Panc1 (cell line): ENCODE measurements around the gene KDM2A. TPM values are rescaled to one million over a fixed set of nuclear protein-coding genes. Genes with fewer than 3 reads are reported as not detected.

Experiments
- ATAC-seq: fragments of 200-7000 bp; cut with Tn5 transposase; 2 replicates; pipeline ENCODE4 v1.9.1; 2020; ENCODE audit warnings: mild to moderate bottlenecking, moderate library complexity
- BruUV-seq: library from RNA; stranded (reverse); fragments of 400-500 nt; replicated peaks from 2 replicates; lab custom pipeline; 2021; lab: Mats Ljungman, UMichigan
- CTCF ChIA-PET: fragments of 300-600 bp; sonication (Branson Sonifier 250); formaldehyde crosslinking; loops from one replicate; lab custom pipeline; 2022; ENCODE audit warnings: antibody characterized with exemption; lab: Charles Lee
- POLR2A ChIA-PET: fragments of 300-600 bp; sonication (Branson Sonifier 250); formaldehyde crosslinking; loops from one replicate; lab custom pipeline; 2022; ENCODE audit warnings: antibody characterized with exemption; lab: Charles Lee
- DNase-seq: peaks from one replicate; pipeline ENCODE4 v3.0.0-alpha.2; 2010; ENCODE audit warnings: low read depth, low spot score
- H3K27ac ChIP-seq: 2 replicates; pipeline ENCODE4 v1.5.1; 2011; ENCODE audit warnings: mild to moderate bottlenecking, low read length, inconsistent platforms
- H3K27me3 ChIP-seq: fragments of 200-500 bp; sonication (Bioruptor generic); 2 replicates; pipeline ENCODE4 v1.6.0; 2014; ENCODE audit warnings: low read length, inconsistent platforms; ENCODE audit not compliant: control insufficient read depth, insufficient read depth
- H3K36me3 ChIP-seq: fragments of 200-500 bp; sonication (Bioruptor generic); 2 replicates; pipeline ENCODE4 v1.5.1; 2014; ENCODE audit warnings: inconsistent platforms, mild to moderate bottlenecking, low read length, moderate library complexity; ENCODE audit not compliant: control insufficient read depth, insufficient read depth
- H3K4me1 ChIP-seq: 2 replicates; pipeline ENCODE4 v1.5.1; 2011; ENCODE audit warnings: inconsistent platforms, mild to moderate bottlenecking, low read length, moderate library complexity; ENCODE audit not compliant: control insufficient read depth, insufficient read depth
- H3K4me3 ChIP-seq, 2 experiments: 2 replicates each; pipeline ENCODE4 v1.5.1; 2011 to 2012; ENCODE audit warnings: low read depth in 2 of 2, low read length in 2 of 2, mild to moderate bottlenecking in 2 of 2, inconsistent platforms in 1 of 2, moderate library complexity in 1 of 2
- H3K9me3 ChIP-seq: fragments of 200-500 bp; sonication (Bioruptor generic); 2 replicates; pipeline ENCODE4 v1.5.1; 2014; ENCODE audit warnings: low read depth, mild to moderate bottlenecking, inconsistent platforms, low read length, moderate library complexity; ENCODE audit not compliant: control insufficient read depth, insufficient read depth
- POLR2AphosphoS5 ChIP-seq: IDR thresholded peaks from 2 replicates; pipeline ENCODE4 v1.6.1; 2012; ENCODE audit warnings: mild to moderate bottlenecking, low read depth, low read length, moderate library complexity
- SIN3A ChIP-seq: IDR thresholded peaks from 2 replicates; pipeline ENCODE4 v1.6.1; 2012; ENCODE audit warnings: low read depth, mild to moderate bottlenecking, low read length, moderate library complexity, borderline replicate concordance; ENCODE audit not compliant: insufficient read depth
- TCF7L2 ChIP-seq: IDR thresholded peaks from 2 replicates; pipeline ENCODE4 v1.6.1; 2011; ENCODE audit warnings: mild to moderate bottlenecking, low read depth, low read length, inconsistent platforms
- in situ Hi-C: cut with HindIII; loops from 2 replicates; pipeline ENCODE4 v1.10.0; 2016; ENCODE audit warnings: low sequenced_read_pairs, low pct_unique_long_range_greater_than_20kb
- intact Hi-C: fragments of 100-400 bp; cut with micrococcal nuclease; formaldehyde crosslinking; loops from one replicate; pipeline ENCODE4 v1.10.0; 2022; ENCODE audit not compliant: unreplicated experiment
- total RNA-seq: library from RNA; stranded (reverse); gene quantifications from one replicate; pipeline ENCODE4 v1.2.1, GENCODE V29; 2021; ENCODE audit not compliant: unreplicated experiment
- TF ChIP-seq, protein P1 (sequence below): fragments of 450-650 bp; IDR thresholded peaks from 2 replicates; pipeline ENCODE4 v1.5.1; 2017; ENCODE audit warnings: mild to moderate bottlenecking
- TF ChIP-seq, protein P2 (sequence below), 2 experiments: IDR thresholded peaks; 2 replicates each; pipeline ENCODE4 v1.6.1; 2011 to 2012; ENCODE audit warnings: low read depth in 2 of 2, control low read depth in 1 of 2, low read length in 1 of 2, mild to moderate bottlenecking in 1 of 2, moderate library complexity in 1 of 2; ENCODE audit not compliant: insufficient read depth in 1 of 2

The KDM2A gene
- total RNA-seq, 1 experiment from 2014 or later = 112 TPM

DNA sequence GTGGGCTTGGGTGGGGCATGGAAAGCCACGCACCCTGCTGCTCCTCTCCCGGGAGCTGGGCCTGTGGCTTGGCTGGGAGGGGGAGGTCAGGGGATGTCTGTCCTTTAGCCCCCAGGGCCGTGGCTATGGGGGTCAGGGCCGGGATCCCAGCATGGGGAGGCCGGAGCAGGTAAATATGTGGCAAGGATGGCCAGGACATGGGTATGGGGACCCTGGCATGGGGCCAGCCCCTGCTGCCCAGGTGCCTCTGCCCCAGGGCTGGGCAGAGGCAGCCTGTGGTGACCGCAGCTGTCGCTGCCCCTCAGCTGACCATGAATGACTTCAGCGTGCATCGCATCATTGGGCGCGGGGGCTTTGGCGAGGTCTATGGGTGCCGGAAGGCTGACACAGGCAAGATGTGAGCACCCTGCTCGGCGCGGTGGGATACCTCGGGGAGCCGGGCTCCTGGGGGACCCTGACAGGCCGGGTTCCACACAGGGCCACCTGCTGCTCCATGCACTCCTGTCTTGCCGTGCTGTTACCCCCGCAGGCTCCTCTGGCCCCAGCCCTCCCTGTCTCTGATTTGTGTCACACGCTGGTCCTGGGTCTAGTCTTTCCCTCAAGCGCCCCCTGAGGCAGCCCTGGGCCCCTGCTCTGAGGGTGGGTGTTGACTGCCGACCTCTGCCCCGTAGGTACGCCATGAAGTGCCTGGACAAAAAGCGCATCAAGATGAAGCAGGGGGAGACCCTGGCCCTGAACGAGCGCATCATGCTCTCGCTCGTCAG is 161.9 kb downstream of the KDM2A start:
- TF ChIP-seq, protein P1, sequence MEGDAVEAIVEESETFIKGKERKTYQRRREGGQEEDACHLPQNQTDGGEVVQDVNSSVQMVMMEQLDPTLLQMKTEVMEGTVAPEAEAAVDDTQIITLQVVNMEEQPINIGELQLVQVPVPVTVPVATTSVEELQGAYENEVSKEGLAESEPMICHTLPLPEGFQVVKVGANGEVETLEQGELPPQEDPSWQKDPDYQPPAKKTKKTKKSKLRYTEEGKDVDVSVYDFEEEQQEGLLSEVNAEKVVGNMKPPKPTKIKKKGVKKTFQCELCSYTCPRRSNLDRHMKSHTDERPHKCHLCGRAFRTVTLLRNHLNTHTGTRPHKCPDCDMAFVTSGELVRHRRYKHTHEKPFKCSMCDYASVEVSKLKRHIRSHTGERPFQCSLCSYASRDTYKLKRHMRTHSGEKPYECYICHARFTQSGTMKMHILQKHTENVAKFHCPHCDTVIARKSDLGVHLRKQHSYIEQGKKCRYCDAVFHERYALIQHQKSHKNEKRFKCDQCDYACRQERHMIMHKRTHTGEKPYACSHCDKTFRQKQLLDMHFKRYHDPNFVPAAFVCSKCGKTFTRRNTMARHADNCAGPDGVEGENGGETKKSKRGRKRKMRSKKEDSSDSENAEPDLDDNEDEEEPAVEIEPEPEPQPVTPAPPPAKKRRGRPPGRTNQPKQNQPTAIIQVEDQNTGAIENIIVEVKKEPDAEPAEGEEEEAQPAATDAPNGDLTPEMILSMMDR = no peak
- TF ChIP-seq TCF7L2 = no peak
- no peak for TF ChIP-seq POLR2AphosphoS5
- TF ChIP-seq, protein P2, sequence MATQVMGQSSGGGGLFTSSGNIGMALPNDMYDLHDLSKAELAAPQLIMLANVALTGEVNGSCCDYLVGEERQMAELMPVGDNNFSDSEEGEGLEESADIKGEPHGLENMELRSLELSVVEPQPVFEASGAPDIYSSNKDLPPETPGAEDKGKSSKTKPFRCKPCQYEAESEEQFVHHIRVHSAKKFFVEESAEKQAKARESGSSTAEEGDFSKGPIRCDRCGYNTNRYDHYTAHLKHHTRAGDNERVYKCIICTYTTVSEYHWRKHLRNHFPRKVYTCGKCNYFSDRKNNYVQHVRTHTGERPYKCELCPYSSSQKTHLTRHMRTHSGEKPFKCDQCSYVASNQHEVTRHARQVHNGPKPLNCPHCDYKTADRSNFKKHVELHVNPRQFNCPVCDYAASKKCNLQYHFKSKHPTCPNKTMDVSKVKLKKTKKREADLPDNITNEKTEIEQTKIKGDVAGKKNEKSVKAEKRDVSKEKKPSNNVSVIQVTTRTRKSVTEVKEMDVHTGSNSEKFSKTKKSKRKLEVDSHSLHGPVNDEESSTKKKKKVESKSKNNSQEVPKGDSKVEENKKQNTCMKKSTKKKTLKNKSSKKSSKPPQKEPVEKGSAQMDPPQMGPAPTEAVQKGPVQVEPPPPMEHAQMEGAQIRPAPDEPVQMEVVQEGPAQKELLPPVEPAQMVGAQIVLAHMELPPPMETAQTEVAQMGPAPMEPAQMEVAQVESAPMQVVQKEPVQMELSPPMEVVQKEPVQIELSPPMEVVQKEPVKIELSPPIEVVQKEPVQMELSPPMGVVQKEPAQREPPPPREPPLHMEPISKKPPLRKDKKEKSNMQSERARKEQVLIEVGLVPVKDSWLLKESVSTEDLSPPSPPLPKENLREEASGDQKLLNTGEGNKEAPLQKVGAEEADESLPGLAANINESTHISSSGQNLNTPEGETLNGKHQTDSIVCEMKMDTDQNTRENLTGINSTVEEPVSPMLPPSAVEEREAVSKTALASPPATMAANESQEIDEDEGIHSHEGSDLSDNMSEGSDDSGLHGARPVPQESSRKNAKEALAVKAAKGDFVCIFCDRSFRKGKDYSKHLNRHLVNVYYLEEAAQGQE (IDR thresholded peaks at IDR 0.05; ENCODE audit: insufficient read depth in 1 of 2, low read depth in 2 of 2, low read length in 1 of 2) = no peak
- TF ChIP-seq SIN3A = no peak
- POLR2A ChIA-PET = no interaction called here
- BruUV-seq = no TSS peak
- Histone ChIP-seq H3K4me1 (peaks cover 10% of the 10 kb centered on the region), H3K27ac (no peak overlapping the region), H3K4me3 (no peak overlapping the region), H3K36me3 (peaks cover 7% of the 10 kb centered on the region; the same call in 1 of the 2 replicates), H3K27me3 (no peaks in the 10 kb centered on the region), H3K9me3 (no peaks in the 10 kb centered on the region)
- intact Hi-C loops = no loop called here
- in situ Hi-C loops = no loop called here
- ATAC-seq (no peak), DNase-seq (no peak)
- CTCF ChIA-PET = no interaction called here

DNA sequence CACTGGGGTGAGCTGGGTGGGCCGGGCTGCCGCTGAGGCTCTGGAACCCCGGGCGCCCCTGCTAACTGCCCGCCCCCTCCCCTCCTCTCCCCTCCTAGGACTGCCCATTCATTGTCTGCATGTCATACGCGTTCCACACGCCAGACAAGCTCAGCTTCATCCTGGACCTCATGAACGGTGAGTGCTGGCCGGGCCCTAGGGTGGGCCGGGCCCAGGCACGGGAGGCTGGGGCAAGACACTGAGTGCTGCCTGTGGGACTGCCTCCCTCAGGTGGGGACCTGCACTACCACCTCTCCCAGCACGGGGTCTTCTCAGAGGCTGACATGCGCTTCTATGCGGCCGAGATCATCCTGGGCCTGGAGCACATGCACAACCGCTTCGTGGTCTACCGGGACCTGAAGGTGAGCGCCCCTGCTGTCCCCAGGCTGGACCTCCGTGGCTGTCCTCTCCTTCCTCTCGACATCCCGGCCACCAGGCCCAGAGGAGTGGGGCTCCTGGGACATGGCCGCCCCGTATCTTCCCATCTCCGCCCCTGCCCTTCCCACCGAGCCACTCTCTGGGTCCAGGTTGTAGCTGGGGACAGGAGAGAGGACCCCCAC is 162.6 kb downstream of the KDM2A start:
- no peaks in the 10 kb centered on the region for H3K9me3 ChIP-seq
- no peaks in the 10 kb centered on the region for H3K27me3 ChIP-seq
- H3K36me3 ChIP-seq = peaks cover 7% of the 10 kb centered on the region; the same call in 1 of the 2 replicates
- no TSS peak for BruUV-seq
- ATAC-seq (no peak), DNase-seq (no peak)
- H3K4me1 ChIP-seq = peaks cover 8% of the 10 kb centered on the region
- intact Hi-C loops (no loop called here), in situ Hi-C loops (no loop called here)
- TF ChIP-seq, protein P2 (IDR thresholded peaks at IDR 0.05; ENCODE audit: insufficient read depth in 1 of 2, low read depth in 2 of 2, low read length in 1 of 2) = no peak
- no peak for TF ChIP-seq TCF7L2
- no peak for TF ChIP-seq POLR2AphosphoS5
- TF ChIP-seq SIN3A = no peak
- TF ChIP-seq, protein P1 = no peak
- ChIA-PET POLR2A (no interaction called here), CTCF (interaction anchor here (0.6 kb wide), 1 partner anchor 132 kb away, joined by 7 read pairs; no protein-coding TSS in a partner anchor)
- no peak overlapping the region for H3K27ac ChIP-seq
- H3K4me3 ChIP-seq = no peak overlapping the region
